Measurements from ENCODE around the gene GREB1.

GREB1 gene

DNA sequence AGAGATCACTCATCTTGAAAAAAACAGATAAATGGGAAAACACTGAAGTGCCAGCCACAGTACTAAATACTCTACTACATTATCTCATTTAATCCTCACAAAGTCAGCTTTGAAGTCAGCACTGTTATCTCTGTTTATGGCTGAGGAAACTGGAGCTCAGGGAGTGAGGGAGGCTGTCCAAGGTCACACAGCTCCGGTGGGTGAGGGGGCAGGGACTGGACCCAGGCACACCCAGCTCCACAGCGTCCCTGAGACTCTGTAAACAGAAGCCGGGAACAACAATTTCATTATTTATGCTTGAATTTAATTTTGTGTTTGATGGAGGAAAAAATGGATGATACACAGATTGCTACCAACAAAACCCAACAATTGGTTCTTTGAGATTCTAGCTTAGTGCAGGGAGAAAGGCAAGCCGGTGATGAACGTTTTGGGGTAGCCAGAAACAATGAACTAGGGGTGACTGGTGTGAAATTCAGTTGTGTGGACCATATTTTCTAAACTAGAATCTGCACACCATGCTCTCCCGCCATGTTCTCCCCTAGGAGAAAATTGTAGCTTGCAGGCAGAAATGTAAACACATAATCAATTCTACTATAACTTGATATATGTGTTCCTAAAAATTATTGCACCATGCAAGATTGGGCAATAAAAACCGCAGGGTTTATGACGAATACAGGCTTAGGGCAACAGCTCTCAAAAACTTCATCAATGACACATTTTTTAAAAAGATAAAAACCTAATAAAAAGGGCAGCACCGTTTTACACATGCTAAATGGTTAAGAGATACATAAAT, at the start of gene GREB1:
GREB1 (plus strand) TSS at position 768 of the 793 bp plus-strand sequence. CDS start 22,570 bp downstream, outside the sequence.
- DNase-seq (ENCODE audit: low read depth in 2 of 2), result no peak

- DNase-seq (ENCODE audit: low read depth in 2 of 2), result no peak
Observed at GRCh38 chr2:11488809-11489208, 45.0 kb upstream of the GREB1 start.

DNA sequence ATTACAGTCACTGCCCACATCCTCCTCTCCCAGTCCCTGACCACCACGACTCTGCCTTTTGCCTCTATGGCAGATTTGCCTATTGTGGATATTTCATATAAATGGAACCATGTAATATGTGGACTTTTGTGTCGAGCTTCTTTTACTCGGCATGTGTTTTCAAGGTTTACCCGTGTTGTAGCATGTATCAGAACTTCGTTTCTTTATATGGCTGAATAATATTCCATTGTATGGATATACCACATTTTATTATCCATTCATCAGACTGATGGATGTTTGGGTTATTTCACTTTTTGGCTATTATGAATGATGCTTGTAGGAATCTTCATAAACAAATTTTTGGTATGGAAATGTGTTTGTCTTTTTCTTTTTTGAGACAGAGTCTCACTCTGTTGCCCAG, 43.7 kb upstream of the GREB1 start:
- DNase-seq (ENCODE audit: low read depth in 2 of 2), result no peak

DNA sequence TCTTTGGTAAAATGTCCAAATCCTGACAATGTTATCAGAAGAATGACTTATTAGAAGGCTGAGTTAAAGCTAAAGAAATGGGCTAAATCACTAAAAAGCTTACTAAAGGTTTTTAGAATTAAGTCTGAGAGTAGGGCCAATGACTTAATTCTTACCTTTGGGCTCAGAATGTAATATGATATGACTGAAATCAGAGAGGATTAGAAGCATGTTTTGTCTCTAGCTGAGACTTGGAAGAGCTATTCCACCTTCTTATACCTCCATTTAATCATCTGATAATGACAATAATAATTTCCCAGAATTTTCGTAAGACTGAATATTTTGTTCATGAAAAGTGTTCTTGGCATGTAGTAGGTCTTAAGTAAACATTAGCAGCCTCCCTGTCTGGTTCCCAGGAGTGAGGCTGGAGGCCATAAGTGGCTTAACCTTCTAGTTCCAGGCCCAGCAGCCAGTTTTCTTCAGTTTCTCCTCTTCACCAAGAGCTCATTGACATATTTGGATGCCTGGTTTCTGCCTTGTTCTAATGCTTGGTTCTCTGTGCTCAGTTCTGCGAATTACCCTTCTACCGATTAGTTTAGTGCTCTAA, 42.4 kb upstream of the GREB1 start:
- no peak for DNase-seq (ENCODE audit: low read depth in 2 of 2)

GRCh38 chr2:11492244-11492643, 41.6 kb upstream of the GREB1 start:
- DNase-seq (ENCODE audit: low read depth in 2 of 2), result no peak

DNA sequence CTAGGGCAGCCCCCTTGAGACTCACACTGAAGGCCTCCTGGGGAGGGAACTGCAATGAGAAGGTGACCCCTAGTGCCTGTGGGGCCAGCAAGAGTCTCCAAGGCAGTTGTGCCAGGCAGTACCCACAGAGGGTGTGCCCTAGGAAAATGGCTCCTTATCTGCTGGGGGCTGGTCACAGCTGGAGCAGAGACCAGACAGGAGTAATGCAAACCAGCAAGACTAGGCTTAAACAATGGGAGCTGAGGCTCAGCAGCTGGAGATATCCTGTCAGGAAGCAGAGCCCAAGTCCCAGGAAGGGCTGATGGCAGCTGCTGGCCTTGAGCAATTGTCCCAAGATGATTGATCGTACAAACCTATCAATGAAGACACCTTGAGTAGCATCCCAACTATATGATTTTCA, 41.1 kb upstream of the GREB1 start:
- no peak for DNase-seq (ENCODE audit: low read depth in 2 of 2)

DNA sequence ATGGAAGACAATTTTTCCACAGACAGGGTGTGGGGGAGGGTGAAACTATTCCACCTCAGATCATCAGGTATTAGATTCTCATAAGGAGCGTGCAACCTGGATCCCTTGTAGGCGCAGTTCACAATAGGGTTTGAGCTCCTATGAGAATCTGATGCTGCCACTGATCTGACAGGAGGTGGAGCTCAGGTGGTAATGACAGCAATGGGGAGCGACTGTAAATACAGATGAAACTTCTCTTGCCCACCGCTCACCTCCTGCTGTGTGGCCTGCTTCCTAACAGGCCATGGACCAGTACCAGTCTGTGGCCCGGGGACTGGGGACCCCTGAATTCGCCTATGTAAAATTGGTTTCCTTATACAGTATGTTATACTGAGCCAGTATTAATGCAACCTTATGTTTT, 40.6 kb upstream of the GREB1 start:
- no peak for DNase-seq (ENCODE audit: low read depth in 2 of 2)

- no peak for DNase-seq (ENCODE audit: low read depth in 2 of 2)
Observed at GRCh38 chr2:11494310-11494709, 39.5 kb upstream of the GREB1 start.

GRCh38 chr2:11495844-11496681, 37.8 kb upstream of the GREB1 start:
- no peak for DNase-seq (ENCODE audit: low read depth in 2 of 2)

DNA sequence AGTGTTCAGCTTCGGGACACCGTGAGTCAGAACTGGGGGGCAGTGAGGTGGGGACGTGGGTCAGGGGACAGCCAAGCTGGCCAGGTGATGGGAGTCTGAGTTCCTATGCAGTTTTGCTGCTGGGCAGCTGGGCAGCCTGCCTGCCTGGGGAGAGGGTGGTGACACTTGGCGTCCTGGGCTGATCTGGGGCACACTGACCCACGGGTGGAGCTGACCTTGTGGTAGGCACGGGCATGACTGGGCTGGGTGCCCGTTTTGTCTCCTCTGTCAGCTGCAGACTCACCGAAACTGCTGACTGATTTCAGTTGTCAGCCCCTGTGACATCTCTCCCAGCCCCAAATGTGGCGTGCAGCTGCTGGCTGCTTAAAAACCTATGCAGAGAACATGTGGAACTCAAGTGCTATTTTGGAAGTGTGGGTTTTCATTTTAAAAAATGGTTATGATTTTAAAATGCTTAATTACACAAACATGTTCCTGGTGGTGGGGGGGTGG, 35.3 kb upstream of the GREB1 start:
- DNase-seq (ENCODE audit: low read depth in 2 of 2), result no peak

- no peak for DNase-seq (ENCODE audit: low read depth in 2 of 2)
Observed at GRCh38 chr2:11499081-11499743, 34.6 kb upstream of the GREB1 start.

GRCh38 chr2:11500702-11501303, 33.0 kb upstream of the GREB1 start:
- no peak for DNase-seq (ENCODE audit: low read depth in 2 of 2)

DNA sequence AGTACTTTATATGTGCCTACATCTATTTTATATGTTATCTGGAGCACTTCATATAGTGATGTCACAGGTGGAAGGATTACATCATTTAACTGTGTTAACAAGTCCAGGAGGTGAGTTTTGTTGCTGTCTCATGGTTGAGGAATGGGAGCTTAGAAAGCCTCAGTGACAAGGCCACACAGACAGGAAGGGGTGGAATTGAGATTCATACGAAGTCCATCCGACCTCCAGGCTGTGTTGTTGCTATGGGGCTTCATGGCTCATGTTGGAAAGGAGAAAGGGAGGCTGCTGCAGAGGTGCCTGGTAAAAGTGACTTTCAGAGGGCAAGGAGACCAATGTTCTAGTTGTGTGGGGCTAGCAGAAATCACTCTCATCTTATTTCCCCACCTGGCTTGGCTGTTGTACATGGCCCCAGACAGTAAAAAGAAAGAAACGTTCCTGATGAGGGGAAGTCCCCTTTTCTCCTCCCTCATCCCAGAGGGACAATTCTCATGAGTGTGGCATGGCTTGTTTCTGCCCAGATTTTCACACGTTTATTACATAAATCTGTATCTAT, 31.0 kb upstream of the GREB1 start:
- no peak for DNase-seq (ENCODE audit: low read depth in 2 of 2)

GRCh38 chr2:11503354-11503927, 30.4 kb upstream of the GREB1 start:
- DNase-seq (ENCODE audit: low read depth in 2 of 2), result no peak

DNA sequence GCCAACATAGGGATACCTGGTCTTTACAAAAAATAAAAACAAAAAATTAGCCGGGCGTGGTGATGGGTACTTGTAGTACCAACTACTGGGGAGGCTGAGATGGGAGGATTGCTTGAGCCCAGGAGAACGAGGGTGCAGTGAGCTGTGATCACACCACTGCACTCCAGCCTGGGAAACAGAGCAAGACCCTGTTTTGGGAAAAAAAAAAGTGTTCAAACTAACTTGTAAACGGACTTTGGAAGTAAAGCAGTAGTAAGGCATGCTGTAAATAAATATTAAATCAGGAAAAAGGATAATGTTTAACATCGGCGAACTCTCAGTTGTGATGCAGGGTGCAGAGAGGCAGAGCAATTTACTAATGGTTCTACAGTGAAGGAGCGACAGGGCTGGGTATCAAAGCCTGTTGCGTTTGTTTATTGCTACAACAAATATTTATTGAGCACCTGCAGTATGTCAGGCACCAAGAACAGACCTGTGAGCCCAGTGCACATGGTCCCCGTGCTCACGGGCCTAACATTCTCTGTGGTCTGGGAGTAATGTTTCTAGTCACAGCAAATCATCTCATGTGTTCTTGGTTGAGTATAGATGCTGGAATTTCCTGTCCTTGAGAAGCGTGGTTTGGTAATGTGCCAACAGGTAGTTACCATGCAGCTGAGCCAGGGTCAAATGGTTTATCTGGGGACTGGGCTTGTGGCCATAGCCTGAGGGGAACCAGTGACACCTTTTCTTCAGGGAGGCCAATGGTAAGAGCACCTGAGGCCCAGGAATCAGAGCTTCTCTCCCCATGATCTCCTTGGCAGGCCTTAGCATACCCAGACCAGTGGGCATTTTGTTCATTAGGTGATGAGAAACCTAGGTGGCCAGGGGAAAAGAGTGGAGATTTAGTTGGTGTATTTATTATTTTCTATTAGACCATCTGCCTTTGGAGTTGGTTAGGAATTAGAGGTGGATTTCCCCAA, 27.9 kb upstream of the GREB1 start:
- DNase-seq (ENCODE audit: low read depth in 2 of 2), result no peak

GRCh38 chr2:11506611-11506969, 27.3 kb upstream of the GREB1 start:
- no peak for DNase-seq (ENCODE audit: low read depth in 2 of 2)

DNA sequence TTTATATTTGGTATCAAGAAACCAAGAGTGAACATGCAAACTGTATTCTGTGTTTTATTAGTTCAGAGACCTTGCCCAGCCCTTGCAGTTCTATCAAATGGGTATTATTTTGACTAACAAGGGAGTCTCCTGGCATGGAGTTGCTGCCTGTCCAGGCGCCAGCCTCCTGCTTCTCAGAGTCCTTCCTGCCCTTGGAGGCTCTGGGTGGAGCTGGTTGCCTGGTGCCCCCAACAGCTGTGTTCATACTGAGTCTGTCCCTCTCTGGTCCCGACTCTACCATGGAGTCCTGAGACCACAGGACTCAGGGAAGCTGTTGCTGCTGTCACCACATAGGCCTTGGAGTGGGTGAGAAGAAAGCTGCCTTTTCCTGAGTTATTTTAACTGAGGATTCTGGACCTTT, 26.3 kb upstream of the GREB1 start:
- no peak for DNase-seq (ENCODE audit: low read depth in 2 of 2)

GRCh38 chr2:11508279-11508678, 25.6 kb upstream of the GREB1 start:
- no peak for DNase-seq (ENCODE audit: low read depth in 2 of 2)

DNA sequence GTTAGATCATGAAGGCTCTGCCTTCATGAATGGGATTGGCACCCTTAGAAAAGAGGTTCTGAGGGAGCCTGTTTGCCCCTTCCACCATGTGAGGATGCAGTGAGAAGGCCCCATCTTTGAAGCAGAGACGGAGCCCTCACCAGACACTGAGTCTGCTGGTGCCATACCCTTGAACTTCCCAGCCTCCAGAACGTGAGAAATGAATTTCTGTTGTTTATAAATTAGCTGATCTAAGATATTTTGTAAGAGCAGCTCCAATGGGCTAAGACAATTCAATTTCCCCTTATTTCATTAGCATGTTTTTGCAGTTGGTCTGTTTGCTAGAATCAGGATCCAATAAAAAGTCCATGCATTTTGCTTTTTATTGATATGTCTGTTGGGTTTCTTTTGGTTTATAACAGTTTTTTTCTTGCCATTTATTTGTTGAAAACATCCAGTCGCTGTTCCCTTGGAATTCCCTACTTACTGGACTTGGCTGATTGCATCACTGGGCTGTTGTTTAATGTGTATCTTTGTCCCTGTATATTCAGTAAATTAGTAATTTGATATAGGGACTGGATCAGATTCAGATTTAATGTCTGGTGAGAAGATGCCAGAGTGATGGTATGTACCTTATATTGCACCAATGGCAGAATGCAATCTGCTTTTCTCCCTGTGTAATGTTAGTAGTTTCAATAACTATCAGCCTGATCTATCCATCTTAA, 24.0 kb upstream of the GREB1 start:
- no peak for DNase-seq (ENCODE audit: low read depth in 2 of 2)

All from stimulated activated CD8-positive, alpha-beta memory T cell treated with anti-CD3 and anti-CD28 coated beads, Interleukin-2, amount 100 ng/mL, for 48 hours (primary cell).